Measurements from ENCODE around the gene FOLR2. TPM values are rescaled to one million over a fixed set of nuclear protein-coding genes. Genes with fewer than 3 reads are reported as not detected.
"Not testable (repeated sequence)": the region's sequence is repeated elsewhere in the genome, so short reads cannot be mapped to it uniquely, and the experiment has no call there.

The FOLR2 gene
- total and polyA plus RNA-seq, 2 of the 8 experiments (the other 6 are each of a cell fraction or from before 2014, with no cell fraction given) = not detected

- H3K9me3 ChIP-seq (ENCODE audit: insufficient read depth in 2 of 2, low read depth in 1 of 2, low read length in 1 of 2); H2AK5ac ChIP-seq (ENCODE audit: low read depth, low read length); H3K79me2 ChIP-seq (ENCODE audit: control insufficient read depth in 1 of 2, insufficient read depth in 2 of 2, low read length in 2 of 2); FAIRE-seq; H2BK12ac ChIP-seq (ENCODE audit: low read depth, low read length); H3K56ac ChIP-seq (replicated peaks; ENCODE audit: insufficient read length, low read depth, low read length); H3K4me1 ChIP-seq (replicated peaks in 1 of 4; ENCODE audit: control insufficient read depth in 3 of 4, insufficient read depth in 4 of 4, low read length in 3 of 4); H2BK5ac ChIP-seq (ENCODE audit: low read depth, low read length); H4K20me1 ChIP-seq (replicated peaks in 1 of 2; ENCODE audit: control insufficient read depth in 1 of 2, insufficient read depth in 2 of 2, low read length in 2 of 2); H2BK20ac ChIP-seq (ENCODE audit: low read length); H3K36me3 ChIP-seq (ENCODE audit: control insufficient read depth in 2 of 4, insufficient read depth in 4 of 4, low read length in 3 of 4); H2BK120ac ChIP-seq (replicated peaks; ENCODE audit: low read depth, low read length); H4K8ac ChIP-seq (ENCODE audit: extremely low read depth, insufficient read depth, low read length); H3K4me2 ChIP-seq (ENCODE audit: insufficient read depth in 1 of 2, low read depth in 2 of 2, low read length in 2 of 2); H3K4ac ChIP-seq (replicated peaks; ENCODE audit: insufficient read length, low read depth, low read length); H4K91ac ChIP-seq (replicated peaks; ENCODE audit: insufficient read length, low read length); POLR2A ChIA-PET (ENCODE audit: partially characterized antibody); H3K9ac ChIP-seq (replicated peaks in 1 of 4; ENCODE audit: extremely low read depth in 1 of 4, low read depth in 3 of 4, low read length in 3 of 4); H4K5ac ChIP-seq (ENCODE audit: insufficient read length, low read depth, low read length); H3K23ac ChIP-seq (ENCODE audit: insufficient read length); H3K14ac ChIP-seq (ENCODE audit: insufficient read length); H3K4me3 ChIP-seq (ENCODE audit: extremely low read depth in 1 of 4, insufficient read depth in 2 of 4, low read depth in 3 of 4, low read length in 4 of 4); H3K79me1 ChIP-seq (ENCODE audit: low read depth, low read length); H3K27me3 ChIP-seq (replicated peaks in 1 of 4; ENCODE audit: control insufficient read depth in 3 of 4, extremely low read depth in 1 of 4, insufficient read depth in 3 of 4, low read length in 3 of 4); H3K23me2 ChIP-seq (ENCODE audit: low read depth, low read length); H3K18ac ChIP-seq (ENCODE audit: extremely low read depth, low read length); H2BK15ac ChIP-seq (ENCODE audit: low read length); H2AFZ ChIP-seq (ENCODE audit: low read length); DNase-seq (ENCODE audit: low read depth in 1 of 2, low spot score in 2 of 2); H3K27ac ChIP-seq (ENCODE audit: low read depth, low read length): not testable (repeated sequence)
- CTCF ChIA-PET (ENCODE audit: partially characterized antibody) = interaction anchor here (0.7 to 3.8 kb wide), 10 partner anchors 14 to 158 kb away, joined by 3 to 61 read pairs (median 6); partner anchors contain the start of gene FOLR1
- WGBS, 2 experiments (ENCODE audit: extremely low coverage in 1 of 2, insufficient coverage in 1 of 2, insufficient read length in 1 of 2, insufficient replicate concordance in 2 of 2, low coverage in 1 of 2, low lambda C conversion rate in 2 of 2, missing lambda C conversion rate in 1 of 2) = 81% methylated on average over 7 of the region's 7 CpGs; no CpG with 5 or more reads in 1 of the 2 experiments
Measured at GRCh38 chr11:72180892-72181552, 35.6 kb upstream of the FOLR2 start.

Data from H1 (cell line).